ENCODE results near the gene CACNA2D3.
A peak's percentile ranks its signal among the peaks of the same experiment; 100 is the strongest.

The CACNA2D3 gene

GRCh38 chr3:54345847-54346375, 223.6 kb downstream of the CACNA2D3 start:
- no peak for DNase-seq

GRCh38 chr3:54347060-54347459, 224.7 kb downstream of the CACNA2D3 start:
- DNase-seq: no peak

- DNase-seq: no peak
These were observed 225.6 kb downstream of the CACNA2D3 start for GRCh38 chr3:54347933-54348332.

- no peak for DNase-seq
These were observed 226.9 kb downstream of the CACNA2D3 start for GRCh38 chr3:54349231-54349652.

- DNase-seq: no peak
These were observed 227.3 kb downstream of the CACNA2D3 start for GRCh38 chr3:54349691-54350090.

- DNase-seq: no peak
These were observed 231.2 kb downstream of the CACNA2D3 start for GRCh38 chr3:54353546-54353945.

DNA sequence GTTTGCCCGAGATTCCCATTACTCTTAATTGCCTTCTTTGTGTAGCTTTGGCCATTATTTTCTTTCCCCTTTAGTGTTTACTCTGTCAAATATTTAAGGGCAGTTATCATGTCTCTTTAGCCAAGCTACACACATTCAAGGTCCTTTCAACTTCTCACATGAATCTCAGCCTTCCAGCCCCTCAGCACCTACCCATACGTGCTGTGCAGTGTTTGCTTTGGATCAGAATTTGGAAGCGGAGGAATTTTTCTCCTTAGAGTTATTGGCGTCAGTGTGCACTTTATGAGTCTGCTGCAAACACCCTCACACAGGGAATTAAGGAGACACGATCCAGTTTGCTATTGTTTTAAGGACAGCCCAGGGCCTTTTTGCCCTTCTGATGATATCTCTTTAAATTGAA, 231.6 kb downstream of the CACNA2D3 start:
- DNase-seq: no peak

- no peak for DNase-seq
These were observed 233.4 kb downstream of the CACNA2D3 start for GRCh38 chr3:54355800-54356199.

- peak; percentile 85 for DNase-seq
These were observed 234.1 kb downstream of the CACNA2D3 start for GRCh38 chr3:54356261-54357045.

- peak; percentile 26 for DNase-seq
These were observed 234.9 kb downstream of the CACNA2D3 start for GRCh38 chr3:54357301-54357700.

- no peak for DNase-seq
These were observed 236.0 kb downstream of the CACNA2D3 start for GRCh38 chr3:54358316-54358715.

DNA sequence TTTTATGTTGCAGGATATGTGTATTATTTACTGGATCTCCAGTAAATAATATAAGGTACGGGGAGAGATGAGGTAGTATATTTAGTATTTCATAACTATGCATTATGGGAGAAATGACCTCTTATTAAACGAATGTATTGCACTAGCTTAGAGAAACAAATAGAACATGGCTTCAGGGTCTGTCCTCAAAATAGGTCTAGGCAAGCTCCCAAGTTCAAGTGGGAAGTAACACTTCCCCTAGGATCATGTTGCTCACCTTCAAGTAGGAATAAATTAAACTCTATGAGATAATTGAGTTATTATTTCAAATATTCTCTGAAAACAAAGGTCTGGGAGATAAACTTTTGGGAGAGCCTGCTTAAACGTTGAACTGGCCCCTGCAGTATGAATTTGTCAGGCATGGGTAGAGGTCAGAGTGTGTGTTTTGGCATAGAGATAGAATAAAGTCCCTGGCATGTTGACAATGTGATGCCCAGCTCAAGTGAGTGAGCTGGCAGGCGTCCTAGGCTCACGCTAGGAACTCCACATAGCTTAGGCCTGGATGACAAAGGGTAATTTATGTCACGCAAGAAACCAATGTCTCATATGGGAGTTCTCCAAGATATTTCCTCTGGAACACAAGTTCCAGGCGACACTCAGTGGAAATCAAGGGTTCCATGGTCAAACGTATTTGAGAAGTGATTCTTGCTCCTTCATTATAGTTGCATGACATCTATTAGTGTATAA, 236.8 kb downstream of the CACNA2D3 start:
- peak; percentile 57 for DNase-seq

- DNase-seq: peak; percentile 54
These were observed 238.0 kb downstream of the CACNA2D3 start for GRCh38 chr3:54360320-54360719.

DNA sequence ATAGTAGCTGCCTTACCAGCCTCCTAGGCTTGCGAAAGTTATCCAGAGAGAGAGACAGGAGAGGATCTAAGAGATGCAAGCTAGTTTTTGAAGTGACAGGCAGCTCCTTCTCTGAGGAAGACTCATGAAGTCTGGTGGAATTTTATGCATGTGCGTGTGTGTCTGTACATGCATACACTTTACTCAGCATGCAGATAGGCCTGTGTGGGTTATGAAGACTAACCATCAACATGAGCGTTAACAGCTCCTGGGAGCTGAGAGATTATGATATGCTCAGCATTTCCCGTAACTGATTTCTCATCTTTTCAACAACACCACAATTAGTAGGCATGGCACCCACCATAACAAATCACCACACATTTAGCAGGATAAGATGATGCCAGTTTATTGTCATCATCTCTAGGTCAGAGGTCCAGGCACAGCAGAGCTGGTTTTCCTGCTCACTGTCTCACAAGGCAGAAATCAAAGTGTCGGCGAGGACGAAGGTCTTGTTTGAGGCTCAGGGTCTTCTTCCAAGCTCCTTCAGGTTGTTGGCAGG, 239.5 kb downstream of the CACNA2D3 start:
- DNase-seq: no peak

- no peak for DNase-seq
These were observed 243.8 kb downstream of the CACNA2D3 start for GRCh38 chr3:54366007-54366750.

DNA sequence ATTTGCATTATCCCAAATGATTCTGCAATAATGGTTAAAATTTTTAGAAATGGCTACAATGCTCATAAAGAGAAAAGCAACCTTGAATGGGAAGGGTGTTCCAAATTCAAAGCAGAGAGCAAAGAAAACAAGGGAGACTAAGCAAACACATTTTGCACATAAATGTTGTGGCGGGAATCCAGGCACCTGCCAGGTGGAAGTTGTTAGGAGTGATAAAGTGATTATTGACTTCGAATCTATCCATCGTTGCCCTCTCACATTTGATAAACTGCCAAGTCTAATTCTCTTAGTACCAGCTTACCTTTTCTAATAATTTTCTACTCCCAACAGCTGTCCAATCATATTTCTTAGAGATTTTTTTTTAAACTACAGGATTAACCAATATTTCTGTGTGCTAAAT, 244.5 kb downstream of the CACNA2D3 start:
- no peak for DNase-seq

DNA sequence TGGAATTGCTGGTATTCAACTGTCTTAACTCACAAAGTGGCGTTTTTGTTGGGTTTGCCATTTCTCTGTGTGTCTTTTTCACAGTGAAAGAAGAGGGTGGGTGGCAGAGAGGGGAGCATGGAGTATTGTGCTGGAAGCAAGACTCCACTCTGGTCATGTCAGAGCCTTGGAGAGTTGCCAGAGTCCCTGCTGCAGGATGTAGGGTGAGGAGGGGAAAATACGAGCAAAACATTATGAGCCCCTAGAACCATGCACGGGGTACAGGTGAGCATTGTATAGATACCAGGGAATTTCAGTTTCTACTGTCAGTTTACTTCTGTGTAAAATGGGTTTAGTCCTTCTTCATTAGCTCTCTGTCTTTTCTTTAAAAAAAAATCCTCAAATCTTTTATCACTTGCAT, 249.9 kb downstream of the CACNA2D3 start:
- no peak for DNase-seq

DNA sequence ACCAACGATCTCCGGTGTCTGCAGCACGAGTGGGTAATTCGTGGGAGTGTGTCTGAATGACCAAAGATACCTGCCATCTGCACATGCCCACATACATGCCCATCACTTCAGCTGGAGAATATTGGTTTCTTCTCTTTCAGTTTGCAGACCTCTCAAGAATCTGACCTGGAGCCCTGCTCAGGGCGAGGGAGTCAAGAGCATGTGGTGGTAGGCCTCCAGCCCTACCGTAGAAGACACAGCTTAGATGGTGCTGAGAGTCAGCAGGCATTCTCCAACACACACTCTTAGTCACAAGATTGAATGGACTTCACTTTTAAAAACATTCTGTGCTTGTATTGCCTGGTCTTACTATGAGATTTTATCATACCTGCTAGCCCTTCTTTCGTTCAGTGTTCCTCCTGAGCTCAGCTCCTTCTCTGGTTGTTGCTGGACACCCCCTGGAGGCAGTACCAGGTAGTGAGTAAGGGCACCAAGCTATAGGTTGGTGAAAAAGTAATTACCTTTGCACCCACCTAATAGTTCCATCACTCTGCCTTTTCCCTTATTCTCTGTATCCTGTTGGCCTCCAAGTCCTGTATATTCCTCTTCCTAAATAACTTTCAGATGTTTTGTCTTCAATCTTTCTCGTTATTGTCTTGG, 252.0 kb downstream of the CACNA2D3 start:
- peak; percentile 53 for DNase-seq

- DNase-seq: no peak
These were observed 253.9 kb downstream of the CACNA2D3 start for GRCh38 chr3:54376142-54376807.

DNA sequence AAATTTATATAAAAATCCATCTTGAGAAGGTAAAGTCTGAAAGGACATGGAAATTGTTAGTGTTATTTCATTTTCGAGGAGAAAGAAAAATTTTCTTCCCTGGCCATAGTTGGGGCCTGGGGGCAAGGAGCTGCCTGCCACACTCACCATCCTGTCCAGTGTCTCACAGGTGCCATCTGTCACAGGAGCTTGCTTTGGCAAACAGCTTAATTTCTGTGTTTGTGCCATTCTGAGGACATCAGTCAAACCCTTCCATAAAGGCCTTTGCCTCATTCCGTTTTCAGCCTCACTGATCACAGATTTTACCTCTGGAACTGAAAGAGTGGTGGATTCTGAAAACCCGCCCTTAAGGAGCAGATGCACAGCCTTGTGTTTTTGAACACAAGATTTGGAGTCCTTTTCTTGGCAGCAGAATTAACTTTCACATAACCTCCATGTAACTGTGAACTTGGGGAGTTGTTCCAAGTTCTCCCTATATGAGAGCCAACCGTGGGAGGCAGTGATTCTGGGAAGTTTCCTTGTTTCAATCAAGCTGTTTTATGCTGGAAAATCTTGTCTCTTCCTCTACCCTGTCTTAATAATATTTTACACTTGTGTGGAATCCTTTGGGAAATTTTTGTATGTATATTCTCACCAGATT, 254.7 kb downstream of the CACNA2D3 start:
- no peak for DNase-seq

DNA sequence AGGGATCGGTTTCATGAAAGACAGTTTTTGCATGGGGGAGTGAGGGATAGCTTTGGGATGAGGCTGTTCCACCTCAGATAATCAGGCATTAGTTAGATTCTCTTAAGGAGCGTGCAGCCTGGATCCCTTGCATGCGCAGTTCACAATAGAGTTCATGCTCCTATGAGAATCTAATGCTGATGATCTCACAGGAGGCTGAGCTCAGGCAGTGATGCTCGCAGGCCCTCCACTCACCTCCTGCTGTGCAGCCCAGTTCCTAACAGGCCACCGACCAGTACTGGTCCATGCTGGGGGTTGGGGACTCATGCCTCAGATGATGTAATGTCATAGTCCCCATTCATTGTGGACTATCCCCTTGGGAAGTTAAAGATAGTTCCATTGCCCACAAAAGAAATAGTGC, 255.8 kb downstream of the CACNA2D3 start:
- no peak for DNase-seq

Measured in RPMI8226 (cell line).